Gastrocnemius medialis (tissue), 4 donors: ENCODE measurements around the gene AFDN. TPM values are rescaled to one million over a fixed set of nuclear protein-coding genes. Genes with fewer than 3 reads are reported as not detected.
A peak's percentile ranks its signal among the peaks of the same experiment; 100 is the strongest.
"Not testable (repeated sequence)": the region's sequence is repeated elsewhere in the genome, so short reads cannot be mapped to it uniquely, and the experiment has no call there.

Source experiments
- ATAC-seq, 2 donors: fragments of 150-250 bp; one replicate each; pipeline ENCODE4 v1.9.1; 2016
- DNase-seq, 2 donors: peaks; one replicate each; pipeline ENCODE4 v3.0.0-alpha.2; 2019
- H3K27ac ChIP-seq, 4 donors: fragments of 200-600 bp; sonication (generic); 1 replicate in 1 of 4; 2 replicates in 3 of 4; pipeline ENCODE4 v1.5.1; 2016 to 2018; ENCODE audit warnings: mild to moderate bottlenecking in 2 of 4, moderate library complexity in 1 of 4
- H3K27me3 ChIP-seq, 3 donors: fragments of 200-600 bp; sonication (generic) in 2 of 3; 1 replicate in 1 of 3; 2 replicates in 2 of 3; pipeline versions ENCODE4 v1.5.1 to v1.6.0; 2016 to 2019; ENCODE audit warnings: mild to moderate bottlenecking in 1 of 3, moderate library complexity in 1 of 3
- H3K36me3 ChIP-seq, 2 donors: fragments of 200-600 bp; sonication (generic) in 1 of 2; one replicate each; pipeline ENCODE4 v1.5.1; 2017 to 2018
- H3K4me1 ChIP-seq, 2 donors: fragments of 200-600 bp; sonication (generic) in 1 of 2; one replicate each; pipeline ENCODE4 v1.5.1; 2016 to 2017; ENCODE audit warnings: mild to moderate bottlenecking in 2 of 2
- H3K4me3 ChIP-seq, 4 donors: fragments of 200-600 bp; sonication (generic) in 3 of 4; 1 replicate in 1 of 4; 2 replicates in 3 of 4; pipeline ENCODE4 v1.5.1; 2016 to 2019; ENCODE audit warnings: mild to moderate bottlenecking in 2 of 4
- H3K9me3 ChIP-seq, 3 donors: fragments of 200-600 bp; sonication (generic) in 2 of 3; 1 replicate in 1 of 3; 2 replicates in 2 of 3; pipeline ENCODE4 v1.5.1; 2016 to 2019
- POLR2A ChIP-seq, 2 donors: fragments of 450-650 bp; IDR thresholded peaks; one replicate each; pipeline ENCODE4 v1.6.1; 2017; ENCODE audit warnings: antibody characterized with exemption in 2 of 2, mild to moderate bottlenecking in 2 of 2, moderate library complexity in 2 of 2
- in situ Hi-C, 4 donors: fragments of 200-750 bp; cut with MboI; loops; one replicate each; pipeline versions ENCODE4 v1.15.0 to v1.8.0; 2017; ENCODE audit warnings: low sequenced_read_pairs in 4 of 4
- intact Hi-C: fragments of 100-400 bp; cut with DNase I; formaldehyde crosslinking; loops from one replicate; pipeline ENCODE4 v1.15.1; 2023; ENCODE audit warnings: low total_unique reads
- total RNA-seq, 4 donors: library from RNA; depleted of rRNA; stranded (reverse); fragments of >200 nt; gene quantifications; one replicate each; pipeline versions ENCODE4 v1.1.0 to v1.2.3, GENCODE V29; 2016
- TF ChIP-seq, protein P1 (sequence below), 5 experiments: fragments of 450-650 bp in 3 of 5; fragments of 200-600 bp in 2 of 5; sonication (generic) in 2 of 5; IDR thresholded peaks in 4 of 5; conservative IDR thresholded peaks in 1 of 5; 1 replicate in 4 of 5; 2 replicates in 1 of 5; pipeline ENCODE4 v1.5.1; 2016 to 2019; ENCODE audit warnings: antibody characterized with exemption in 5 of 5, mild to moderate bottlenecking in 3 of 5, moderate library complexity in 3 of 5

The AFDN gene
- total RNA-seq, 4 donors from 2014 or later: 22.2 to 66.0 (median 30.0) TPM

DNA sequence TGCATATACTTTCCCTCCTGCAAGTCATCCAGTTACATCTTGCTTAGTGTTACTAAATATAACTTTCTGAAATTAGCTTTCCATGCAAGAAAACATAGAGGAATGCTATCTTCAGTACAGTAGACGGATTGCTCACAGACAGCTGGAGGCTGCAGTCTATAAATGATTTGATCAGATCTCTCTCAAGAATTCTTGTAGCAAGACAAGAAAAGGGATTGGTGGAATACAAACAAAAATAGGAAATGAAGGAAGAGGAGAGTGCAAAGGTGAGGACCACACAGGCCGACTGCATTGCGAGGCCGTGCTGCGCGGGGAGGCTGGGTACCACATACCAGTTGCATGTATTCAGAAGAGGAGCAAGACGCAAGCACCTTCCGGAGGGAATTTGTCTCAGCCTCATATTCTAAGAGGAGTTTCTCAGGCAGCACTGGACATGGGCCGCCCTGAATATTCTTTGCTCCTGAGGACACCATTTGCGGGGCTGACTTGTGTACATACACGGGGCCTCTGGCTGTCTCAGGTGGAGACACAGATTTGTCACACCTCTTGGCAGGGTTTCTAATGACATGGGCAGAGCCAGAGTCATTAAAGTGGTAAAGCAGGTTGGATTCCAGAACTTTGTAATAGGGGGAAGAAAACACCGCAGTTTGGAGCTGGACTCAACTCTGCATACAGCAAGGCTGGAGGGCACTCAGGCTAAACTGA lies 148.1 kb downstream of the AFDN start:
- TF ChIP-seq POLR2A (IDR thresholded peaks at IDR 0.05): no peak
- TF ChIP-seq, protein P1, sequence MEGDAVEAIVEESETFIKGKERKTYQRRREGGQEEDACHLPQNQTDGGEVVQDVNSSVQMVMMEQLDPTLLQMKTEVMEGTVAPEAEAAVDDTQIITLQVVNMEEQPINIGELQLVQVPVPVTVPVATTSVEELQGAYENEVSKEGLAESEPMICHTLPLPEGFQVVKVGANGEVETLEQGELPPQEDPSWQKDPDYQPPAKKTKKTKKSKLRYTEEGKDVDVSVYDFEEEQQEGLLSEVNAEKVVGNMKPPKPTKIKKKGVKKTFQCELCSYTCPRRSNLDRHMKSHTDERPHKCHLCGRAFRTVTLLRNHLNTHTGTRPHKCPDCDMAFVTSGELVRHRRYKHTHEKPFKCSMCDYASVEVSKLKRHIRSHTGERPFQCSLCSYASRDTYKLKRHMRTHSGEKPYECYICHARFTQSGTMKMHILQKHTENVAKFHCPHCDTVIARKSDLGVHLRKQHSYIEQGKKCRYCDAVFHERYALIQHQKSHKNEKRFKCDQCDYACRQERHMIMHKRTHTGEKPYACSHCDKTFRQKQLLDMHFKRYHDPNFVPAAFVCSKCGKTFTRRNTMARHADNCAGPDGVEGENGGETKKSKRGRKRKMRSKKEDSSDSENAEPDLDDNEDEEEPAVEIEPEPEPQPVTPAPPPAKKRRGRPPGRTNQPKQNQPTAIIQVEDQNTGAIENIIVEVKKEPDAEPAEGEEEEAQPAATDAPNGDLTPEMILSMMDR (IDR thresholded peaks at IDR 0.05 in 4 of 5, conservative IDR thresholded peaks at IDR 0.05 in 1 of 5): no peak
- in situ Hi-C loops (no loop called here), intact Hi-C loops (no loop called here)
- ATAC-seq: peak; percentile 39 to 43
- Histone ChIP-seq H3K36me3 (peaks cover 0 to 9% of the 10 kb centered on the region in 2 donors), H3K9me3 (no peaks in the 10 kb centered on the region), H3K27me3 (no peaks in the 10 kb centered on the region), H3K4me3 (no peak overlapping the region), H3K27ac (peak overlapping the region in 1 of 4 donors; percentile 39), H3K4me1 (peaks cover 2 to 6% of the 10 kb centered on the region in 2 donors)
- no peak for DNase-seq

DNA sequence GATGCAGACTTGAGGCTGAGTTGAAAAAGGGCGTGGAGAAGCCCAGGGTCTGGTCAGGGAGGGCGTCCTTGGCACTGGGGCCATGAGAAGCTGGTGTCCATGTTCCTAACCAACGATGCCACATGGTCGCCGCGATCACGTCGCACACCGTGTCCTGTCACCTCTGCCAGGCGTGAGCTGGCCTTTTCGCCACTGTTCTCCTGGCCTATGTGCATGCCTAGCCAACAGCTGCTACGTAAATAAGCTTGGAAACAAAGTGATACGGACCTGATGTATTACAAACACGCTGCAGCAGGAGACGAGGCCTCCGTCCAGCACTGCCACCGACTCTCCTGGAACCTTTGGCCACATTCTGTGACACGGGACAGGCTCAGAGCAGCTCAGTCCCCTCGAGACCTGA lies 148.7 kb downstream of the AFDN start:
- DNase-seq: peak; percentile 31 to 45
- TF ChIP-seq, protein P1 (IDR thresholded peaks at IDR 0.05 in 4 of 5, conservative IDR thresholded peaks at IDR 0.05 in 1 of 5): no peak
- TF ChIP-seq POLR2A (IDR thresholded peaks at IDR 0.05): no peak
- no peak overlapping the region for H3K4me3 ChIP-seq
- in situ Hi-C loops (no loop called here), intact Hi-C loops (no loop called here)
- H3K9me3 ChIP-seq: no peaks in the 10 kb centered on the region
- H3K36me3 ChIP-seq: peaks cover 0 to 3% of the 10 kb centered on the region in 2 donors
- ATAC-seq: peak; percentile 73 to 75
- H3K27me3 ChIP-seq: no peaks in the 10 kb centered on the region
- peak overlapping the region in 2 of 4 donors; percentile 16 to 39 for H3K27ac ChIP-seq
- peaks cover 2 to 6% of the 10 kb centered on the region in 2 donors for H3K4me1 ChIP-seq

DNA sequence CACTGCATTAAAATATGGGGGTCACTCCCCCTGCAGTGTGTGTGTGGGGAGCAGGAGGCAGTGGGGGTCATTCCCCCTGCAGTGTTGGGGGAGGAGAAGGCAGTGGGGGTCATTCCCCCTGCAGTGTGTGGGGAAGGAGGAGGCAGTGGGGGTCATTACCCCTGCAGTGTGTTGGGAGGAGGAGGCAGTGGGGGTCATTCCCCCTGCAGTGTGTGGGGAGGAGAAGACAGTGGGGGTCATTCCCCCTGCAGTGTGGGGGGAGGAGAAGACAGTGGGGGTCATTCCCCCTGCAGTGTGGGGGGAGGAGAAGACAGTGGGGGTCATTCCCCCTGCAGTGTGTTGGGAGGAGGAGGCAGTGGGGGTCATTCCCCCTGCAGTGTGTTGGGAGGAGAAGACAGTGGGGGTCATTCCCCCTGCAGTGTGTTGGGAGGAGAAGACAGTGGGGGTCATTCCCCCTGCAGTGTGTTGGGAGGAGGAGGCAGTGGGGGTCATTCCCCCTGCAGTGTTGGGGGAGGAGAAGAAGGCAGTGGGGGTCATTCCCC lies 149.5 kb downstream of the AFDN start:
- H3K27ac ChIP-seq, in situ Hi-C loops, ATAC-seq, DNase-seq, intact Hi-C loops, H3K4me3 ChIP-seq, H3K27me3 ChIP-seq, H3K9me3 ChIP-seq, H3K4me1 ChIP-seq, H3K36me3 ChIP-seq: not testable (repeated sequence)

DNA sequence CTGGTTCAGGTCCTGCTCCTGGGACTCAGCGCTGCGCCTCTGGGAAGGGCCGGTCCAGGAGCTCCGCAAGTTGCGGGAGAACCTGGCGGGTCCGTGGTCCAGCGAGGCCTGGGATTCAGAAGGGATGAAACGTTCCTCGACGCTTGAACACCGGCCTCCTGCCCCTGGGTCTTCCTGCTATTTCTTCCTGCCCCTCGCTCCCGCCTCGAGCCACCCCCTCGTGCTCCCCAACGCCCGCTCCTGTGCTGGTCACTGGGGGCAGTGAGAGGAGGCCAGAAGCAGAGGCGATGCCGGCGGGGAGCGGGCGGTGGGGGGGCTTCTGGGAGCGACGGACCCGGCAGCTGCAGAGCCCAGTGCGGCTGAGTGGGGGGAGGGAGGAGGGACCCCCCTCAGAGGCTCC lies 150.0 kb downstream of the AFDN start:
- Histone ChIP-seq H3K27me3 (no peaks in the 10 kb centered on the region), H3K27ac (no peak overlapping the region), H3K4me3 (no peak overlapping the region), H3K4me1 (peaks cover 2 to 6% of the 10 kb centered on the region in 2 donors), H3K36me3 (no peaks in the 10 kb centered on the region), H3K9me3 (no peaks in the 10 kb centered on the region)
- ATAC-seq (no peak), DNase-seq (no peak)
- in situ Hi-C loops: no loop called here
- TF ChIP-seq, protein P1 (IDR thresholded peaks at IDR 0.05 in 4 of 5, conservative IDR thresholded peaks at IDR 0.05 in 1 of 5): no peak
- TF ChIP-seq POLR2A (IDR thresholded peaks at IDR 0.05): no peak
- intact Hi-C loops: no loop called here

DNA sequence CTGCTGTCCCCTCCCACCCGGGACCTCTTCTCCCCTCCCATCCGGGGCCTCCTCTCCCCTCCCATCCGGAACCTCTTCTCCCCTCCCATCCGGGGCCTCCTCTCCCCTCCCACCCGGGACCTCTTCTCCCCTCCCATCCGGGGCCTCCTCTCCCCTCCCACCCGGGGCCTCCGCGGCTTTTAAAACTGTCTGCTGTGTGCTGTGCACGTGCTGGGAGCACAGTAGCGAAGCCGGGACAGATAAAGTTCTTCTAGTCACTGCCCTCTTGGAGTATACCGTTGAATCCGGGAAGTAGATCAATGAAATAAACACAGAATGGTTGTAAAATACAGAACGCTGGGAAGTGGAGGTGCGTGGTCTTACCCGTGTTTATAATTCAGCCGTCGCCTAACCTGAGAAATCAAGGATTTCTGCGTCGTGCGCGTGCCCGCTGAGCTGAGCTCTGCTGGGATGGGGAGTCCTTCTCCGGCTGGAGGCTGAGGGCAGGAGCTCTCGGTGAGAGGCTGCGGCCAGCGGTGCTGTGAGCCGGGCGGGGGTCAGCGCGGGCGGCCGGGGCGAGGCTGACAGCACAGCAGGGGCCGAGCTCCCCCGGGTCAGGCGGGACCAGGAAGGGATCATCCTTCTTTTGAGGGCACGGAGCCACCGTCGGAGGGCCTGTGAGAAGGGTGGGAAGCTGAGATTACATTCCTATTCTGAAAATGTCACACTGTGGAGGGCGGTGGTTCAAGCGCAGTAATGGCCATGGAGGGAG lies 151.2 kb downstream of the AFDN start:
- no peaks in the 10 kb centered on the region for H3K9me3 ChIP-seq
- no peak overlapping the region for H3K4me3 ChIP-seq
- peaks cover 2 to 6% of the 10 kb centered on the region in 2 donors for H3K4me1 ChIP-seq
- DNase-seq: no peak
- H3K27ac ChIP-seq: no peak overlapping the region
- in situ Hi-C loops (no loop called here), intact Hi-C loops (no loop called here)
- TF ChIP-seq, protein P1 (IDR thresholded peaks at IDR 0.05 in 4 of 5, conservative IDR thresholded peaks at IDR 0.05 in 1 of 5): no peak
- no peak for TF ChIP-seq POLR2A (IDR thresholded peaks at IDR 0.05)
- no peaks in the 10 kb centered on the region for H3K36me3 ChIP-seq
- ATAC-seq: no peak
- H3K27me3 ChIP-seq: no peaks in the 10 kb centered on the region
